ENCODE results near the gene STK32C.
"Not testable (repeated sequence)": the region's sequence is repeated elsewhere in the genome, so short reads cannot be mapped to it uniquely, and the experiment has no call there.

Gene STK32C

DNA sequence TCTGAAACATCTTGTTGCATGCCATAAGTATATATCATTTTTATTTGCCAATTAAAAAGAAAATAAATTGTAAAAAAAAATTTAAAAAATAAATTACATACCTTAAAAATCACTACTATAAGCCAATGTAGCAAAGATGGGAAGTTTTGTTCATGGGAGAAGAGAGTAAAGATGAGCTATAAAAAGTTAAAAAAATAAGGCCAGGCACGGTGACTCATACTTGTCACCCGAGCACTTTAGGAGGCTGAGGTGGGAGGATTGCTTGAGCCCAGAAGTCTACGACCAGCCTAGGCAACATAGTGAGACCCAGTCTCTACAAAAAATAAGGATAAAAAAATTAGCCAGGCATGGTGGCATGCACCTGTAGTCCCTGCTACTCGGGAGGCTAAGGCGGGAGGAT, 8.4 kb upstream of the STK32C start:
- no peak for DNase-seq

- DNase-seq: not testable (repeated sequence)
Measured at GRCh38 chr10:132314881-132315280, 7.1 kb upstream of the STK32C start.

DNA sequence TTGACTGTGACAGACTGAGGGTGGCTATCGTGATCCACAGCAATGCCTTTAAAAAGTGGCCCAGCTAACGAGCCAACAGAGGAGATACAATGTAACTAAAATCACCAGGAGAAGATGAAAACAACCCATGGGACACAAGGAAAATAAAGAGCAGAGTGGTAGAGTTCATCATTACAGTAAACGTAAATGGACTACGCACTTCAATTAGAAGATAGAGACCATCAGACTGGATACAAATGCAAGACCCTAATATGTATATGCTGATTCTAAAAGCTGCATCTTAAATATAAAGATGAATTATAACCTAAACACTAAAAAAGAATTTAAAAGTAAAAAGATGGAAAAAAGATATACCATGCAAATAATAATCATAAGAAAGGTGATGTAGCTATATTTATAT, 6.6 kb upstream of the STK32C start:
- no peak for DNase-seq

GRCh38 chr10:132313865-132314264, 6.1 kb upstream of the STK32C start:
- no peak for DNase-seq

DNA sequence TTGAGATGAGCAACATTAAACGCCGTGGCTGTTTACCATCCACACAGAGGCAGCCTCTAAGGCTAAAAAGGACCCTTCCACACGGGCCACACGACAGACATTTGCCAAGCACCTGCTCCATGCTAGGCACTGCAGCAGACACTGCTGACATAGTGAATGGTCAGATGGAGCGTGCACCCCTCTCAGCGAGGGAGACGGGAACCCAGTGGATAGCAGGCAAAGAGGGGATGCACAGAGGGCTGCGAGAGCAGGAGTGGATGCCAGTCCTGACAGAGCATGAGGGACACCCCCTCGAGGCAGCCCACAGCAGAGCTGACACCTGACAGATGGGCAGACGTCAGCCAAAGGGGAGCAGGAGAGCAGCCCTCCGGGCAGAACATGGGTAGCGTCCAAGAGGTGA, 5.6 kb upstream of the STK32C start:
- no peak for DNase-seq

- DNase-seq: no peak
Measured at GRCh38 chr10:132311338-132311939, 3.7 kb upstream of the STK32C start.

- DNase-seq: no peak
Measured at GRCh38 chr10:132310701-132311337, 3.1 kb upstream of the STK32C start.

DNA sequence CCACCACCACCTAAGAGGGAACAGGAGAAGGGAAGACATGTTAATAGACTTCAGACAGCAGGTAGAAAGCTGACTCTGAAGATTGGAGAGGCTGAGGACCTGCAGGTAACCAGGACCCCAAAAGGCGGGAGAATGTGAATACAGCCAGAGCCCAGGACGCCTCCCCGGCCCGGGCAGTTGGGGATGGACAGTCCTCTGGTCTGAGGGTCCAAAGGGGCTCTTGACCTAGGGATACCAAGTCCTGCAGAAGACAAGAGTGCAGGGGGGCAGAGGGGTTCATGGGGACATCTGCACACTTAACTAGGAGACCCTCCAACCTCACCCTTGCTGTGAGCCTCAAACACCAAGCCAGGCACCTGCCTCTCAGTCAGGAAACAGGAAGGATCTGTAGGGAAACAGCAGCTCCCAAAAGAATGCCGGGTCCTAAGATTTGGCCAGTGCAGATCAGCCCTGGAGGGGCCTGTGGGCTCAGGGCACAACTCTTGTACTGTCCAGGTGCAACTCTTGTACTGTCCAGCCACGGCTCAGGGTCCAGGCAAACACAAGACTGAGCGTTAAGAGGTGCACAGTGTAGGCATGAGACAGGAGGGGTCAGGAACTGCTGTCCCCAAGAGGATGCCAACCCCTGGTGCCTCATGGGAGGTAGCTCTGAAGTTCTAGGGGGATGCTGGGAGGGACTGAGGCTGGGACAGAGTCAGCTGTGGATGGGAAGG, 2.3 kb upstream of the STK32C start:
- DNase-seq: no peak

- DNase-seq: no peak
Measured at GRCh38 chr10:132309471-132309865, 1.7 kb upstream of the STK32C start.

- DNase-seq: no peak
Measured at GRCh38 chr10:132308587-132309470, 1.1 kb upstream of the STK32C start.

GRCh38 chr10:132306864-132307751, 642 bp downstream of the STK32C start:
- no peak for DNase-seq

DNA sequence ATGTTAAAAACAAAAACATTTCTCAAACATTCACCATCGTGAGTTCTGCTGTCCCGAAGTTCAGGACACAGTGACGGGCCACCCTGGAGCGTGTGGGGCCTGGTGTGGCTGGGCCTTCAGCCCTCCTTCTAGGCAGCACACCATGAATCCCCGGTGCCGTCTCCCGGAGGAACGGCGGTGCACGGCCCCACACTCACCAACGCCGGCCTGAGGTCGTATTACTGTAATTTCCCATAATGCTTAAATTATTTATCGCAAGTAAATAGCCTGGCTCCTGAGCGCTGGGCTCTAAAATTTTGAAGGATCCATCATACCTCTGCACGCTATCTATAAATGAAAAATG, 1.4 kb downstream of the STK32C start:
- no peak for DNase-seq

DNA sequence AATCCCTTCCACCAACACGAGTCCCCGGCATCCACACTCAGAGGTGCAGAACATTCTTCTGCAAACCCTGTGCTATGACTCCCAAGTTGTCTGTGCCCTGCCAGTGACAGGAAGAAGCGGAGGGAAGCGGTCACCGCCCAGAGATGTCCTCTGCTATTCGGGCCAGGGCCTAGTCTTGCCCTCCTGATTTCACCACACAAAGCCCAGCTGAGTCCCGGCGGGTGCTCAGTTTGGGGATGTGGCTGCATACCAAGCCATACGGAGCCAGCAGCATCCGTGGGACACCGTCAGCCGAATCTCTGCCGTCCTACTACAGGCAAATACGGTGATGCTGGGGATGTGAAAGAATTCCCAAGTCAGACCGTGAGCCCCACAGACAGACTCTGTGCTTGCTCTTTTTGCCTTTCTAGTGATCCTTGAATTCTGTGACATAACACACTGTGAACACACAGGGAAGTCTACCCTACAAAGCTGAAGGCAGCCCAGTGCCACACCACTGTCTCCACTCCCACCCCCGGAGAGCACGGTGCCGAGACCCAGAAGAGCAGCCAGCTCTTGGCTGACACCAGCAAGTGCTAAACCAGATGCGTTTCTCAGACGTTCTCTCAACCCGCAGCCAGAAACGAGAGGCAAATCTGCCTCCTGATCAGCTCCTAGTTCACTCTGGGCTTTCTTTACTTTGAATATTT, 2.0 kb downstream of the STK32C start:
- no peak for DNase-seq

GRCh38 chr10:132304756-132305509, 2.8 kb downstream of the STK32C start:
- no peak for DNase-seq

DNA sequence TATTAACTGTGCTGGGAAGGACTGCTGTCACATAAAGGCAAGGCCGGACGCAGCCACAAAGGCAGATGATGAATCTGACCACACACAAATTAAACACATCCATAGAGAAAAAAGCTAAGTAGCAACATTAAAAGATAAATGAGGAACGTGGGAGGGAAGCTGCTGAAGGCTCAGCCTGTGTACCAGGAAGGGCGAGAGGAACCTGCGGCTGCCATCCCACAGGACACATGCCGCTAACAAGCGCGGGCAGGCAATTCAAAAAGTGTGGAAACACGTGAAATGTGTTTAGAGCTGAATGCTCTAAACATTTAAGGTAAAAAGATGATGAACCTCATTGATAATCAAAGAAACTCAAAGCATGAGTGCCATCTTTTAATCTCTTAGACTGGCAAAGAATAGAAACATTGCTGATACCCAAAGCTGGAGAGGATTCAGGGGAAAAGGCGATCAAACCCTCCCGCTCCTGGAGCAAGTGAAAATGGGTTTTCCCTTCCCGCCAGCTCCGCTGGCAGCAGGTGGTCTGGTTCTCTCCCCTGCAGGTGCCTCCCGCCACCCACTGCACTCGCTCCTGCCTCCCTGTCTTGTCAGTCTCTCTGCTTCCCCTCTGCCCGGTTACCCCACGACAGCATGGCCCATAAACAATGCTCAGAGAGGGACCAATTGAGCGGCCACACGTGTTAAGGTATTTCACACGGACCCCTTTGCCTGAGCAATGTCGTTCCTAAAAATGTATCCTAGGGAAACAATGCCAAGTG, 4.2 kb downstream of the STK32C start:
- DNase-seq: no peak

GRCh38 chr10:132302421-132303310, 5.1 kb downstream of the STK32C start:
- no peak for DNase-seq

- DNase-seq: no peak
Measured at GRCh38 chr10:132301371-132302330, 6.1 kb downstream of the STK32C start.

DNA sequence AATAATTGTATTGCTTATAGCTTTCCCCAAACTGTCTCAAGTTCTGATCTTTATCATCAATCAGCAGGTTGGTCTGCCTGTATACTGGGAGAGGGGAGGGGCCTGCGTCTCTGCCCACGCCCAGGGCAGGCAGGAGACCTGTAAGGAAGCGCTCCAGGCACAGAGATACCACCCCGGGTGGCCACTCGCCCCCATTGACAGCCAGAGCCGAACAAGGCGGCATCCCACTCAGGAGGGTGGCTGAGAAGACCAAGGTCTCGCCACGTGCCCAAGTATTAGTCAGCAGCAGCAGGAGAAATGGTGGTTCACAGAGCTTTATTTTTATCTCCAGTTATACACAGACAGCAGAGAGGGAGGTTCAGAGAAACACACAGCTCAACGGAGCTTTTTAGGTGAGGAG, 7.2 kb downstream of the STK32C start:
- no peak for DNase-seq

Measured in right forelimb (tissue), 1 donor.